ENCODE data around the gene CAPNS1. TPM values are rescaled to one million over a fixed set of nuclear protein-coding genes. Genes with fewer than 3 reads are reported as not detected.

The CAPNS1 gene
- total and polyA plus RNA-seq, 4 donors, result 488 to 543 (median 529) TPM

- Histone ChIP-seq H3K36me3 (ENCODE audit: control insufficient read depth in 1 of 2, insufficient read depth in 2 of 2, low read length in 1 of 2) (no peaks in the 10 kb centered on the region), H3K4me1 (ENCODE audit: control insufficient read depth in 1 of 2, insufficient read depth in 2 of 2, low read length in 2 of 2) (no peaks in the 10 kb centered on the region), H3K4me3 (ENCODE audit: low read length in 2 of 2) (no peak overlapping the region), H3K27ac (ENCODE audit: low read depth in 1 of 2, low read length in 2 of 2) (no peak overlapping the region), H3K9me3 (ENCODE audit: control insufficient read depth, low read length) (no peaks in the 10 kb centered on the region), H3K27me3 (ENCODE audit: control insufficient read depth in 1 of 2, insufficient read depth in 2 of 2, low read length in 1 of 2) (no peaks in the 10 kb centered on the region)
- DNase-seq (no peak), ATAC-seq (ENCODE audit: low FRiP score) (no peak)
- intact Hi-C loops (cut with DNase I), result no loop called here
- 94 to 95% methylated on average over 10 of the region's 10 CpGs for WGBS, 2 donors
These were observed 27.2 kb upstream of the CAPNS1 start for GRCh38 chr19:36112678-36113077.

- no peaks in the 10 kb centered on the region for H3K27me3 ChIP-seq (ENCODE audit: control insufficient read depth in 1 of 2, insufficient read depth in 2 of 2, low read length in 1 of 2)
- no peaks in the 10 kb centered on the region for H3K9me3 ChIP-seq (ENCODE audit: control insufficient read depth, low read length)
- H3K4me1 ChIP-seq (ENCODE audit: control insufficient read depth in 1 of 2, insufficient read depth in 2 of 2, low read length in 2 of 2), result no peaks in the 10 kb centered on the region
- ATAC-seq (ENCODE audit: low FRiP score) (no peak), DNase-seq (no peak)
- H3K4me3 ChIP-seq (ENCODE audit: low read length in 2 of 2), result no peak overlapping the region
- 87 to 89% methylated on average over 34 of the region's 34 CpGs for WGBS, 2 donors
- no peaks in the 10 kb centered on the region for H3K36me3 ChIP-seq (ENCODE audit: control insufficient read depth in 1 of 2, insufficient read depth in 2 of 2, low read length in 1 of 2)
- intact Hi-C loops (cut with DNase I), result no loop called here
- no peak overlapping the region for H3K27ac ChIP-seq (ENCODE audit: low read depth in 1 of 2, low read length in 2 of 2)
These were observed 26.4 kb upstream of the CAPNS1 start for GRCh38 chr19:36113425-36113824.

GRCh38 chr19:36113894-36114720 is 25.8 kb upstream of the CAPNS1 start:
- H3K9me3 ChIP-seq (ENCODE audit: control insufficient read depth, low read length), result no peaks in the 10 kb centered on the region
- 7 to 8% methylated on average over 47 to 48 of the region's 48 CpGs for WGBS, 2 donors
- peak overlapping the region in 1 of 2 donors; percentile 18 for H3K27ac ChIP-seq (ENCODE audit: low read depth in 1 of 2, low read length in 2 of 2)
- ATAC-seq (ENCODE audit: low FRiP score) (no peak), DNase-seq (no peak)
- H3K27me3 ChIP-seq (ENCODE audit: control insufficient read depth in 1 of 2, insufficient read depth in 2 of 2, low read length in 1 of 2), result no peaks in the 10 kb centered on the region
- H3K4me1 ChIP-seq (ENCODE audit: control insufficient read depth in 1 of 2, insufficient read depth in 2 of 2, low read length in 2 of 2), result no peaks in the 10 kb centered on the region
- intact Hi-C loops (cut with DNase I), result loop anchor here in 1 of 2 donors (2.0 kb wide), 1 partner anchor 59 kb away; the partner anchor contains the start of genes THAP8 and WDR62
- H3K36me3 ChIP-seq (ENCODE audit: control insufficient read depth in 1 of 2, insufficient read depth in 2 of 2, low read length in 1 of 2), result no peaks in the 10 kb centered on the region
- H3K4me3 ChIP-seq (ENCODE audit: low read length in 2 of 2), result peak overlapping the region; percentile 33 to 50

GRCh38 chr19:36114721-36115452 is 25.0 kb upstream of the CAPNS1 start, which contains the start of gene POLR2I:
POLR2I (minus strand) TSS chr19:36114875; CDS start chr19:36114856, 19 bp downstream.
- no peaks in the 10 kb centered on the region for H3K4me1 ChIP-seq (ENCODE audit: control insufficient read depth in 1 of 2, insufficient read depth in 2 of 2, low read length in 2 of 2)
- DNase-seq, result peak; percentile 100
- no peaks in the 10 kb centered on the region for H3K9me3 ChIP-seq (ENCODE audit: control insufficient read depth, low read length)
- peak within 1 kb of the TSS in 1 of 2 donors; percentile 61 for H3K27ac ChIP-seq (ENCODE audit: low read depth in 1 of 2, low read length in 2 of 2)
- peak; percentile 98 for ATAC-seq (ENCODE audit: low FRiP score)
- peak within 1 kb of the TSS; percentile 48 to 50 for H3K4me3 ChIP-seq (ENCODE audit: low read length in 2 of 2)
- no peaks in the 10 kb centered on the region for H3K36me3 ChIP-seq (ENCODE audit: control insufficient read depth in 1 of 2, insufficient read depth in 2 of 2, low read length in 1 of 2)
- WGBS, 2 donors, result 0 to 1% methylated on average over 58 to 60 of the region's 60 CpGs
- intact Hi-C loops (cut with DNase I), result loop anchor here in 1 of 2 donors (2.0 to 5.0 kb wide), 2 partner anchors 60 to 118 kb away; partner anchors contain the start of genes SDHAF1, THAP8 and WDR62
- no peaks in the 10 kb centered on the region for H3K27me3 ChIP-seq (ENCODE audit: control insufficient read depth in 1 of 2, insufficient read depth in 2 of 2, low read length in 1 of 2)

- intact Hi-C loops (cut with DNase I), result loop anchor here in 1 of 2 donors (2.0 to 5.0 kb wide), 2 partner anchors 61 to 118 kb away; partner anchors contain the start of genes SDHAF1, THAP8 and WDR62
- DNase-seq, result peak; percentile 90 to 94
- H3K27me3 ChIP-seq (ENCODE audit: control insufficient read depth in 1 of 2, insufficient read depth in 2 of 2, low read length in 1 of 2), result no peaks in the 10 kb centered on the region
- H3K36me3 ChIP-seq (ENCODE audit: control insufficient read depth in 1 of 2, insufficient read depth in 2 of 2, low read length in 1 of 2), result no peaks in the 10 kb centered on the region
- H3K4me1 ChIP-seq (ENCODE audit: control insufficient read depth in 1 of 2, insufficient read depth in 2 of 2, low read length in 2 of 2), result no peaks in the 10 kb centered on the region
- peak within 1 kb of the TSS; percentile 48 to 50 for H3K4me3 ChIP-seq (ENCODE audit: low read length in 2 of 2)
- H3K27ac ChIP-seq (ENCODE audit: low read depth in 1 of 2, low read length in 2 of 2), result peak within 1 kb of the TSS in 1 of 2 donors; percentile 61
- WGBS, 2 donors, result 2% methylated on average over 59 of the region's 59 CpGs
- no peaks in the 10 kb centered on the region for H3K9me3 ChIP-seq (ENCODE audit: control insufficient read depth, low read length)
- peak; percentile 76 for ATAC-seq (ENCODE audit: low FRiP score)
These were observed 24.2 kb upstream of the CAPNS1 start, which contains the start of gene TBCB for GRCh38 chr19:36115453-36116343. TBCB (plus strand) TSS chr19:36115468; CDS start chr19:36115561, 93 bp downstream.

- Histone ChIP-seq H3K9me3 (ENCODE audit: control insufficient read depth, low read length) (no peaks in the 10 kb centered on the region), H3K4me3 (ENCODE audit: low read length in 2 of 2) (peak overlapping the region; percentile 19 to 48), H3K27ac (ENCODE audit: low read depth in 1 of 2, low read length in 2 of 2) (peak overlapping the region in 1 of 2 donors; percentile 60), H3K4me1 (ENCODE audit: control insufficient read depth in 1 of 2, insufficient read depth in 2 of 2, low read length in 2 of 2) (no peaks in the 10 kb centered on the region), H3K36me3 (ENCODE audit: control insufficient read depth in 1 of 2, insufficient read depth in 2 of 2, low read length in 1 of 2) (no peaks in the 10 kb centered on the region), H3K27me3 (ENCODE audit: control insufficient read depth in 1 of 2, insufficient read depth in 2 of 2, low read length in 1 of 2) (no peaks in the 10 kb centered on the region)
- intact Hi-C loops (cut with DNase I), result loop anchor here in 1 of 2 donors (5.0 kb wide), 1 partner anchor 119 kb away; the partner anchor contains the start of gene SDHAF1
- DNase-seq (no peak), ATAC-seq (ENCODE audit: low FRiP score) (no peak)
- WGBS, 2 donors, result 88 to 95% methylated on average over 1 of the region's 1 CpG
These were observed 23.6 kb upstream of the CAPNS1 start for GRCh38 chr19:36116344-36116637.

- no peak for DNase-seq
- intact Hi-C loops (cut with DNase I), result no loop called here
- Histone ChIP-seq H3K27me3 (ENCODE audit: control insufficient read depth in 1 of 2, insufficient read depth in 2 of 2, low read length in 1 of 2) (no peaks in the 10 kb centered on the region), H3K9me3 (ENCODE audit: control insufficient read depth, low read length) (no peaks in the 10 kb centered on the region), H3K36me3 (ENCODE audit: control insufficient read depth in 1 of 2, insufficient read depth in 2 of 2, low read length in 1 of 2) (peaks cover 2 to 4% of the 10 kb centered on the region in 2 donors), H3K27ac (ENCODE audit: low read depth in 1 of 2, low read length in 2 of 2) (no peak overlapping the region), H3K4me3 (ENCODE audit: low read length in 2 of 2) (no peak overlapping the region), H3K4me1 (ENCODE audit: control insufficient read depth in 1 of 2, insufficient read depth in 2 of 2, low read length in 2 of 2) (no peaks in the 10 kb centered on the region)
- ATAC-seq (ENCODE audit: low FRiP score), result peak; percentile 30
- WGBS, 2 donors, result 84 to 87% methylated on average over 26 of the region's 26 CpGs
These were observed 19.5 kb upstream of the CAPNS1 start for GRCh38 chr19:36120092-36120983.
